H1 (cell line): ENCODE results near the gene MRPS6. TPM values are rescaled to one million over a fixed set of nuclear protein-coding genes. Genes with fewer than 3 reads are reported as not detected.

Experiments
- CTCF ChIA-PET: fragments of 300-600 bp; sonication (Branson Sonifier 250); formaldehyde crosslinking; loops from one replicate; lab custom pipeline; 2021; ENCODE audit not compliant: partially characterized antibody; lab: Charles Lee
- POLR2A ChIA-PET: fragments of 300-600 bp; sonication (Branson Sonifier 250); formaldehyde crosslinking; loops from one replicate; lab custom pipeline; 2021; ENCODE audit warnings: inconsistent platforms; ENCODE audit not compliant: partially characterized antibody; lab: Charles Lee
- DNase-seq, 2 experiments: peaks; one replicate each; pipeline versions ENCODE4 v3.0.0 to v3.0.0-alpha.2; 2010 to 2022; ENCODE audit warnings: low spot score in 2 of 2, low read depth in 1 of 2, mixed read lengths in 1 of 2
- FAIRE-seq: peaks from 2 replicates; lab custom pipeline; 2011; peaks lifted over from hg19 to GRCh38; lab: Jason Lieb, UNC
- H2AFZ ChIP-seq: 2 replicates; pipeline ENCODE4 v1.8.1; 2012; ENCODE audit warnings: low read length, inconsistent platforms
- H2AK5ac ChIP-seq: 2 replicates; pipeline ENCODE4 v1.6.1; 2013; ENCODE audit warnings: low read depth, low read length
- H2BK120ac ChIP-seq: replicated peaks from 2 replicates; pipeline ENCODE3; 2013; ENCODE audit warnings: low read depth, low read length, inconsistent platforms
- H2BK12ac ChIP-seq: 2 replicates; pipeline ENCODE4 v1.6.1; 2013; ENCODE audit warnings: low read depth, low read length
- H2BK15ac ChIP-seq: 2 replicates; pipeline ENCODE4 v1.6.1; 2013; ENCODE audit warnings: low read length
- H2BK20ac ChIP-seq: 2 replicates; pipeline ENCODE4 v1.6.1; 2013; ENCODE audit warnings: low read length
- H2BK5ac ChIP-seq: 2 replicates; pipeline ENCODE4 v1.6.1; 2013; ENCODE audit warnings: low read depth, low read length
- H3K14ac ChIP-seq: 2 replicates; pipeline ENCODE4 v1.6.1; 2013; ENCODE audit warnings: inconsistent platforms; ENCODE audit not compliant: insufficient read length
- H3K18ac ChIP-seq: 2 replicates; pipeline ENCODE4 v1.6.1; 2013; ENCODE audit warnings: low read length; ENCODE audit errors: extremely low read depth
- H3K23ac ChIP-seq: 2 replicates; pipeline ENCODE4 v1.6.1; 2013; ENCODE audit warnings: inconsistent platforms; ENCODE audit not compliant: insufficient read length
- H3K23me2 ChIP-seq: 2 replicates; pipeline ENCODE4 v1.6.1; 2013; ENCODE audit warnings: low read depth, low read length
- H3K27ac ChIP-seq: 2 replicates; pipeline ENCODE4 v1.6.1; 2011; ENCODE audit warnings: low read depth, low read length, inconsistent platforms
- H3K27me3 ChIP-seq, 4 experiments: replicated peaks in 1 of 4; 1 replicate in 1 of 4; 2 replicates in 3 of 4; pipeline versions ENCODE4 v1.6.1 to v1.8.1; 2011 to 2013; ENCODE audit warnings: low read length in 3 of 4, mild to moderate bottlenecking in 3 of 4, inconsistent platforms in 2 of 4, mixed read lengths in 2 of 4, moderate library complexity in 1 of 4; ENCODE audit not compliant: control insufficient read depth in 3 of 4, insufficient read depth in 3 of 4; ENCODE audit errors: extremely low read depth in 1 of 4
- H3K36me3 ChIP-seq, 4 experiments: 2 replicates each; pipeline versions ENCODE4 v1.6.1 to v1.8.1; 2011 to 2013; ENCODE audit warnings: mild to moderate bottlenecking in 4 of 4, low read length in 3 of 4, moderate library complexity in 2 of 4, control low read depth in 1 of 4, inconsistent platforms in 1 of 4; ENCODE audit not compliant: insufficient read depth in 4 of 4, control insufficient read depth in 2 of 4
- H3K4ac ChIP-seq: replicated peaks from 2 replicates; pipeline ENCODE3; 2013; ENCODE audit warnings: low read length, low read depth, mixed read lengths, inconsistent platforms; ENCODE audit not compliant: insufficient read length
- H3K4me1 ChIP-seq, 4 experiments: replicated peaks in 1 of 4; 1 replicate in 1 of 4; 2 replicates in 3 of 4; pipeline versions ENCODE4 v1.6.1 to v1.8.1; 2011 to 2013; ENCODE audit warnings: low read length in 3 of 4, inconsistent platforms in 2 of 4, mixed read lengths in 1 of 4; ENCODE audit not compliant: insufficient read depth in 4 of 4, control insufficient read depth in 3 of 4
- H3K4me2 ChIP-seq, 2 experiments: 2 replicates each; pipeline versions ENCODE4 v1.6.1 to v1.8.1; 2011 to 2013; ENCODE audit warnings: low read depth in 2 of 2, low read length in 2 of 2, control low read depth in 1 of 2, inconsistent platforms in 1 of 2, mild to moderate bottlenecking in 1 of 2; ENCODE audit not compliant: insufficient read depth in 1 of 2
- H3K4me3 ChIP-seq, 4 experiments: fragments of 200-600, 300-600 bp in 1 of 4; sonication (generic), shearing (Covaris generic), sonication (Bioruptor Twin) in 1 of 4; 2 replicates each; pipeline versions ENCODE4 v1.5.1 to v1.8.1; 2011 to 2016; ENCODE audit warnings: low read length in 4 of 4, low read depth in 3 of 4, control low read depth in 2 of 4, inconsistent platforms in 2 of 4, mild to moderate bottlenecking in 2 of 4, mixed read lengths in 1 of 4, moderate library complexity in 1 of 4; ENCODE audit not compliant: insufficient read depth in 2 of 4; ENCODE audit errors: extremely low read depth in 1 of 4
- H3K56ac ChIP-seq: replicated peaks from 2 replicates; pipeline ENCODE3; 2013; ENCODE audit warnings: low read depth, mild to moderate bottlenecking, mixed read lengths, low read length, inconsistent platforms; ENCODE audit not compliant: insufficient read length
- H3K79me1 ChIP-seq: 2 replicates; pipeline ENCODE4 v1.6.1; 2013; ENCODE audit warnings: low read depth, low read length, control low read depth
- H3K79me2 ChIP-seq, 2 experiments: 2 replicates each; pipeline versions ENCODE4 v1.6.1 to v1.8.1; 2012 to 2013; ENCODE audit warnings: low read length in 2 of 2, mild to moderate bottlenecking in 2 of 2, inconsistent platforms in 1 of 2; ENCODE audit not compliant: insufficient read depth in 2 of 2, control insufficient read depth in 1 of 2
- H3K9ac ChIP-seq, 4 experiments: replicated peaks in 1 of 4; 1 replicate in 1 of 4; 2 replicates in 3 of 4; pipeline versions ENCODE4 v1.6.1 to v1.8.1; 2011 to 2013; ENCODE audit warnings: low read depth in 3 of 4, low read length in 3 of 4, control low read depth in 2 of 4, mild to moderate bottlenecking in 2 of 4, moderate library complexity in 2 of 4, inconsistent platforms in 1 of 4; ENCODE audit errors: extremely low read depth in 1 of 4
- H3K9me3 ChIP-seq, 2 experiments: 2 replicates each; pipeline versions ENCODE4 v1.6.1 to v1.8.1; 2012 to 2013; ENCODE audit warnings: mild to moderate bottlenecking in 2 of 2, moderate library complexity in 2 of 2, control low read depth in 1 of 2, inconsistent platforms in 1 of 2, low read depth in 1 of 2, low read length in 1 of 2, mixed read lengths in 1 of 2; ENCODE audit not compliant: insufficient read depth in 2 of 2
- H4K20me1 ChIP-seq, 2 experiments: replicated peaks in 1 of 2; 2 replicates each; pipeline versions ENCODE3 to v1.8.1; 2011 to 2013; ENCODE audit warnings: inconsistent platforms in 2 of 2, low read length in 2 of 2, mild to moderate bottlenecking in 1 of 2; ENCODE audit not compliant: insufficient read depth in 2 of 2, control insufficient read depth in 1 of 2
- H4K5ac ChIP-seq: 2 replicates; pipeline ENCODE4 v1.6.1; 2013; ENCODE audit warnings: low read length, low read depth, mixed read lengths, inconsistent platforms; ENCODE audit not compliant: insufficient read length
- H4K8ac ChIP-seq: 2 replicates; pipeline ENCODE4 v1.8.0; 2013; ENCODE audit warnings: mild to moderate bottlenecking, moderate library complexity, low read length, inconsistent platforms; ENCODE audit not compliant: insufficient read depth; ENCODE audit errors: extremely low read depth
- H4K91ac ChIP-seq: replicated peaks from 2 replicates; pipeline ENCODE3; 2013; ENCODE audit warnings: low read length, mixed read lengths, inconsistent platforms; ENCODE audit not compliant: insufficient read length
- SP4 ChIP-seq: IDR thresholded peaks from 2 replicates; pipeline ENCODE4 v1.6.1; 2012; ENCODE audit warnings: low read length, inconsistent platforms
- TBP ChIP-seq: IDR thresholded peaks from 2 replicates; pipeline ENCODE4 v1.6.1; 2011; ENCODE audit warnings: low read depth, low read length, improper control_type of control experiment
- WGBS, 2 experiments: shearing (Covaris generic) in 1 of 2; methylation state at CpG; one replicate each; pipeline versions ENCODE4 v1.1.6 to v1.1.7; 2013 to 2015; ENCODE audit warnings: low lambda C conversion rate in 2 of 2, mixed read lengths in 2 of 2, inconsistent platforms in 1 of 2, low coverage in 1 of 2, missing lambda C conversion rate in 1 of 2; ENCODE audit not compliant: insufficient replicate concordance in 2 of 2, insufficient coverage in 1 of 2, insufficient read length in 1 of 2; ENCODE audit errors: extremely low coverage in 1 of 2, missing lambda C conversion rate in 1 of 2; 5-methylcytosine and 5-hydroxymethylcytosine counted together
- polyA plus RNA-seq, 7 experiments: library from polyadenylated mRNA; depleted of rRNA in 3 of 7; stranded (reverse) in 5 of 7; unstranded in 2 of 7; fragments of >200 nt in 5 of 7; fragments of 200-250 nt in 2 of 7; gene quantifications; 1 replicate in 5 of 7; 2 replicates in 1 of 7; 4 replicates in 1 of 7; pipeline versions ENCODE4 v1.2.1 to v1.2.3, GENCODE V29; 2011 to 2013; ENCODE audit warnings: missing spikeins in 2 of 7, mixed read lengths in 2 of 7
- total RNA-seq: library from RNA; stranded (reverse); fragmentation: NEBNext Ultra II Directional; extraction: Animal tissue kit (Norgen Biotek cat#: 25700); gene quantifications from 2 replicates; pipeline ENCODE4 v1.2.1, GENCODE V29; 2021

MRPS6 gene
- total and polyA plus RNA-seq, 2 of the 8 experiments (the other 6 are each of a cell fraction or from before 2014, with no cell fraction given): 62.7 to 156 TPM

GRCh38 chr21:34135330-34135729 is 62.0 kb downstream of the MRPS6 start:
- no peak overlapping the region for H2BK15ac ChIP-seq
- H3K36me3 ChIP-seq: peaks cover 0 to 7% (median 3%) of the 10 kb centered on the region in 4 experiments; a peak in 2 of 8 replicates
- no peak for TF ChIP-seq SP4
- TF ChIP-seq TBP: no peak
- no peak overlapping the region; the same call in 1 of the 2 replicates for H2BK12ac ChIP-seq
- no peak overlapping the region for H3K56ac ChIP-seq
- H3K79me1 ChIP-seq: peaks cover 2% of the 10 kb centered on the region; the same call in 1 of the 2 replicates
- H3K9ac ChIP-seq: no peak overlapping the region
- no peak overlapping the region for H3K23ac ChIP-seq
- ChIA-PET CTCF (interaction anchor here (0.6 to 7.9 kb wide), 9 partner anchors 9 to 819 kb away, joined by 3 to 56 read pairs (median 6); no protein-coding TSS in a partner anchor), POLR2A (interaction anchor here (1.4 kb wide), 1 partner anchor 67 kb away, joined by 4 read pairs; no protein-coding TSS in a partner anchor)
- H3K4me1 ChIP-seq: peaks cover 2 to 25% (median 17%) of the 10 kb centered on the region in 4 experiments; a peak in 5 of 7 replicates
- no peak overlapping the region for H4K5ac ChIP-seq
- peaks cover 6 to 86% of the 10 kb centered on the region in 2 experiments for H3K79me2 ChIP-seq
- H3K27me3 ChIP-seq: no peaks in the 10 kb centered on the region
- no peak overlapping the region for H4K91ac ChIP-seq
- H2AFZ ChIP-seq: no peak overlapping the region
- no peak overlapping the region for H2BK120ac ChIP-seq
- H3K4me2 ChIP-seq: no peak overlapping the region
- H2BK20ac ChIP-seq: no peak overlapping the region
- no peak overlapping the region for H2AK5ac ChIP-seq
- H3K4me3 ChIP-seq: no peak overlapping the region
- FAIRE-seq (no peak), DNase-seq (no peak)
- H3K14ac ChIP-seq: no peak overlapping the region
- H3K9me3 ChIP-seq: no peaks in the 10 kb centered on the region
- peak overlapping the region; percentile 16; the same call in 1 of the 2 replicates for H2BK5ac ChIP-seq
- H3K23me2 ChIP-seq: no peaks in the 10 kb centered on the region
- H3K18ac ChIP-seq: no peak overlapping the region
- H4K20me1 ChIP-seq: peaks cover 0 to 2% of the 10 kb centered on the region in 2 experiments
- no peak overlapping the region for H3K4ac ChIP-seq
- 97% methylated on average over 3 of the region's 5 CpGs; no CpG with 5 or more reads in 1 of the 2 experiments for WGBS, 2 experiments
- no peak overlapping the region for H3K27ac ChIP-seq
- H4K8ac ChIP-seq: no peak overlapping the region
